HG03354 (cell line): ENCODE data around the gene ADD1.
A peak's percentile ranks its signal among the peaks of the same experiment; 100 is the strongest.

ENCODE experiments used
- ATAC-seq: cut with Tn5 transposase; IDR thresholded peaks from one replicate; pipeline ENCODE4 v1.9.1; 2021; ENCODE audit warnings: mild to moderate bottlenecking; ENCODE audit not compliant: unreplicated experiment, poor library complexity, severe bottlenecking

Gene ADD1

GRCh38 chr4:2852481-2852921 lies 8.9 kb downstream of the ADD1 start:
- ATAC-seq: peak; percentile 70

- no peak for ATAC-seq
Measured at GRCh38 chr4:2855584-2855983, 11.9 kb downstream of the ADD1 start.

GRCh38 chr4:2856266-2856665 lies 12.6 kb downstream of the ADD1 start:
- no peak for ATAC-seq

- ATAC-seq: no peak
Measured at GRCh38 chr4:2857349-2857927, 13.8 kb downstream of the ADD1 start.

- no peak for ATAC-seq
Measured at GRCh38 chr4:2858451-2859217, 15.0 kb downstream of the ADD1 start.

- ATAC-seq: no peak
Measured at GRCh38 chr4:2859514-2859913, 15.9 kb downstream of the ADD1 start.

- no peak for ATAC-seq
Measured at GRCh38 chr4:2860391-2861348, 17.0 kb downstream of the ADD1 start.

- no peak for ATAC-seq
Measured at GRCh38 chr4:2861631-2862436, 18.2 kb downstream of the ADD1 start.

- ATAC-seq: no peak
Measured at GRCh38 chr4:2862528-2862927, 18.9 kb downstream of the ADD1 start.

- ATAC-seq: no peak
Measured at GRCh38 chr4:2863649-2864048, 20.0 kb downstream of the ADD1 start.

- no peak for ATAC-seq
Measured at GRCh38 chr4:2865196-2865780, 21.6 kb downstream of the ADD1 start.

- no peak for ATAC-seq
Measured at GRCh38 chr4:2866160-2866861, 22.7 kb downstream of the ADD1 start.

GRCh38 chr4:2866891-2867290 lies 23.2 kb downstream of the ADD1 start:
- ATAC-seq: no peak

GRCh38 chr4:2867758-2868491 lies 24.3 kb downstream of the ADD1 start:
- ATAC-seq: no peak

- no peak for ATAC-seq
Measured at GRCh38 chr4:2868877-2869487, 25.3 kb downstream of the ADD1 start.

- no peak for ATAC-seq
Measured at GRCh38 chr4:2869659-2870058, 26.0 kb downstream of the ADD1 start.

GRCh38 chr4:2870082-2870481 lies 26.4 kb downstream of the ADD1 start:
- ATAC-seq: no peak

- no peak for ATAC-seq
Measured at GRCh38 chr4:2871466-2871865, 27.8 kb downstream of the ADD1 start.
